ENCODE data around the gene LRRC55. TPM values are rescaled to one million over a fixed set of nuclear protein-coding genes. Genes with fewer than 3 reads are reported as not detected.

The LRRC55 gene
- total and polyA plus RNA-seq, 2 experiments from 2014 or later = 0.15 to 1.5 TPM

DNA sequence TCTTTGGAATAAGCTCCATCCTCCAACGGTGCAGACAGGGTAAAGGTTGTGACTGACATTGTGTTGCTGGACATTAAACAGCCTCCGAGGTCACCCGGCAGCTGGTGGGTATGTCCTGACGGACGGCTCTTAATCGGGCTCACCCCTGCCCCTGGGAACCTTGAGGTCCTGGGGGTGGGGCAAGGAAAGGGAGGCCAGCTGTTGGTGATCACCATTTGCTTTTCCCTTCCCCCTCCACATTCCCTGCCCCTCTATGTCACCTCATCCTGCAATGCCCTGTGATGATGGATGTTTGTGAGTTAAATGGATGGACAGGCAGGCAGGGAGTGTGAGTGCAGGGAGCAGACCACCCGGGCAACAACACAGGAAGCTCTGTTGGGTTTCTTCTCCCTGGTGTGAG lies 29.0 kb downstream of the LRRC55 start:
- H3K9me3 Mint-ChIP-seq = no peaks in the 10 kb centered on the region; the same call in 2 of the 3 replicates
- H3K27ac ChIP-seq (ENCODE audit: low read depth) = no peak overlapping the region
- no peak overlapping the region for H3K27ac Mint-ChIP-seq
- peaks cover 13% of the 10 kb centered on the region for H3K27me3 Mint-ChIP-seq (ENCODE audit: insufficient read depth, low read depth, poor library complexity)
- peaks cover 15% of the 10 kb centered on the region for H3K4me1 Mint-ChIP-seq
- peaks cover 3% of the 10 kb centered on the region; the same call in 1 of the 3 replicates for H3K36me3 Mint-ChIP-seq (ENCODE audit: low read depth)
- no peaks in the 10 kb centered on the region for H3K27me3 ChIP-seq (ENCODE audit: insufficient read depth)
- ATAC-seq = no peak
- no peaks in the 10 kb centered on the region for H4K20me1 ChIP-seq (replicated peaks; ENCODE audit: insufficient read depth)
- no peaks in the 10 kb centered on the region for H3K79me2 ChIP-seq (replicated peaks; ENCODE audit: insufficient read depth)
- no peak overlapping the region for H3K4me3 ChIP-seq
- TF ChIP-seq ZNF114 (CRISPR knock-in tag; IDR thresholded peaks at IDR 0.05) = no peak
- no peak for TF ChIP-seq NANOG (IDR thresholded peaks at IDR 0.05; ENCODE audit: borderline replicate concordance)
- TF ChIP-seq EZH2 (IDR thresholded peaks at IDR 0.05; ENCODE audit: low read depth, unreplicated experiment) = no peak
- no peak for TF ChIP-seq ZNF331 (CRISPR knock-in tag; IDR thresholded peaks at IDR 0.05; ENCODE audit: low read depth)
- no peak for TF ChIP-seq CREB1 (CRISPR knock-in tag; IDR thresholded peaks at IDR 0.05; ENCODE audit: low read depth)
- no peak for TF ChIP-seq POLR2AphosphoS5 (IDR thresholded peaks at IDR 0.05; ENCODE audit: low read depth)
- TF ChIP-seq STAT1 (IDR thresholded peaks at IDR 0.05; ENCODE audit: unreplicated experiment) = no peak
- TF ChIP-seq, protein P1, sequence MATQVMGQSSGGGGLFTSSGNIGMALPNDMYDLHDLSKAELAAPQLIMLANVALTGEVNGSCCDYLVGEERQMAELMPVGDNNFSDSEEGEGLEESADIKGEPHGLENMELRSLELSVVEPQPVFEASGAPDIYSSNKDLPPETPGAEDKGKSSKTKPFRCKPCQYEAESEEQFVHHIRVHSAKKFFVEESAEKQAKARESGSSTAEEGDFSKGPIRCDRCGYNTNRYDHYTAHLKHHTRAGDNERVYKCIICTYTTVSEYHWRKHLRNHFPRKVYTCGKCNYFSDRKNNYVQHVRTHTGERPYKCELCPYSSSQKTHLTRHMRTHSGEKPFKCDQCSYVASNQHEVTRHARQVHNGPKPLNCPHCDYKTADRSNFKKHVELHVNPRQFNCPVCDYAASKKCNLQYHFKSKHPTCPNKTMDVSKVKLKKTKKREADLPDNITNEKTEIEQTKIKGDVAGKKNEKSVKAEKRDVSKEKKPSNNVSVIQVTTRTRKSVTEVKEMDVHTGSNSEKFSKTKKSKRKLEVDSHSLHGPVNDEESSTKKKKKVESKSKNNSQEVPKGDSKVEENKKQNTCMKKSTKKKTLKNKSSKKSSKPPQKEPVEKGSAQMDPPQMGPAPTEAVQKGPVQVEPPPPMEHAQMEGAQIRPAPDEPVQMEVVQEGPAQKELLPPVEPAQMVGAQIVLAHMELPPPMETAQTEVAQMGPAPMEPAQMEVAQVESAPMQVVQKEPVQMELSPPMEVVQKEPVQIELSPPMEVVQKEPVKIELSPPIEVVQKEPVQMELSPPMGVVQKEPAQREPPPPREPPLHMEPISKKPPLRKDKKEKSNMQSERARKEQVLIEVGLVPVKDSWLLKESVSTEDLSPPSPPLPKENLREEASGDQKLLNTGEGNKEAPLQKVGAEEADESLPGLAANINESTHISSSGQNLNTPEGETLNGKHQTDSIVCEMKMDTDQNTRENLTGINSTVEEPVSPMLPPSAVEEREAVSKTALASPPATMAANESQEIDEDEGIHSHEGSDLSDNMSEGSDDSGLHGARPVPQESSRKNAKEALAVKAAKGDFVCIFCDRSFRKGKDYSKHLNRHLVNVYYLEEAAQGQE (IDR thresholded peaks at IDR 0.05; ENCODE audit: unreplicated experiment) = no peak
- TF ChIP-seq, protein P2, sequence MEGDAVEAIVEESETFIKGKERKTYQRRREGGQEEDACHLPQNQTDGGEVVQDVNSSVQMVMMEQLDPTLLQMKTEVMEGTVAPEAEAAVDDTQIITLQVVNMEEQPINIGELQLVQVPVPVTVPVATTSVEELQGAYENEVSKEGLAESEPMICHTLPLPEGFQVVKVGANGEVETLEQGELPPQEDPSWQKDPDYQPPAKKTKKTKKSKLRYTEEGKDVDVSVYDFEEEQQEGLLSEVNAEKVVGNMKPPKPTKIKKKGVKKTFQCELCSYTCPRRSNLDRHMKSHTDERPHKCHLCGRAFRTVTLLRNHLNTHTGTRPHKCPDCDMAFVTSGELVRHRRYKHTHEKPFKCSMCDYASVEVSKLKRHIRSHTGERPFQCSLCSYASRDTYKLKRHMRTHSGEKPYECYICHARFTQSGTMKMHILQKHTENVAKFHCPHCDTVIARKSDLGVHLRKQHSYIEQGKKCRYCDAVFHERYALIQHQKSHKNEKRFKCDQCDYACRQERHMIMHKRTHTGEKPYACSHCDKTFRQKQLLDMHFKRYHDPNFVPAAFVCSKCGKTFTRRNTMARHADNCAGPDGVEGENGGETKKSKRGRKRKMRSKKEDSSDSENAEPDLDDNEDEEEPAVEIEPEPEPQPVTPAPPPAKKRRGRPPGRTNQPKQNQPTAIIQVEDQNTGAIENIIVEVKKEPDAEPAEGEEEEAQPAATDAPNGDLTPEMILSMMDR (conservative IDR thresholded peaks at IDR 0.05; ENCODE audit: low read depth in 2 of 2) = no peak
- TF ChIP-seq, protein P3, sequence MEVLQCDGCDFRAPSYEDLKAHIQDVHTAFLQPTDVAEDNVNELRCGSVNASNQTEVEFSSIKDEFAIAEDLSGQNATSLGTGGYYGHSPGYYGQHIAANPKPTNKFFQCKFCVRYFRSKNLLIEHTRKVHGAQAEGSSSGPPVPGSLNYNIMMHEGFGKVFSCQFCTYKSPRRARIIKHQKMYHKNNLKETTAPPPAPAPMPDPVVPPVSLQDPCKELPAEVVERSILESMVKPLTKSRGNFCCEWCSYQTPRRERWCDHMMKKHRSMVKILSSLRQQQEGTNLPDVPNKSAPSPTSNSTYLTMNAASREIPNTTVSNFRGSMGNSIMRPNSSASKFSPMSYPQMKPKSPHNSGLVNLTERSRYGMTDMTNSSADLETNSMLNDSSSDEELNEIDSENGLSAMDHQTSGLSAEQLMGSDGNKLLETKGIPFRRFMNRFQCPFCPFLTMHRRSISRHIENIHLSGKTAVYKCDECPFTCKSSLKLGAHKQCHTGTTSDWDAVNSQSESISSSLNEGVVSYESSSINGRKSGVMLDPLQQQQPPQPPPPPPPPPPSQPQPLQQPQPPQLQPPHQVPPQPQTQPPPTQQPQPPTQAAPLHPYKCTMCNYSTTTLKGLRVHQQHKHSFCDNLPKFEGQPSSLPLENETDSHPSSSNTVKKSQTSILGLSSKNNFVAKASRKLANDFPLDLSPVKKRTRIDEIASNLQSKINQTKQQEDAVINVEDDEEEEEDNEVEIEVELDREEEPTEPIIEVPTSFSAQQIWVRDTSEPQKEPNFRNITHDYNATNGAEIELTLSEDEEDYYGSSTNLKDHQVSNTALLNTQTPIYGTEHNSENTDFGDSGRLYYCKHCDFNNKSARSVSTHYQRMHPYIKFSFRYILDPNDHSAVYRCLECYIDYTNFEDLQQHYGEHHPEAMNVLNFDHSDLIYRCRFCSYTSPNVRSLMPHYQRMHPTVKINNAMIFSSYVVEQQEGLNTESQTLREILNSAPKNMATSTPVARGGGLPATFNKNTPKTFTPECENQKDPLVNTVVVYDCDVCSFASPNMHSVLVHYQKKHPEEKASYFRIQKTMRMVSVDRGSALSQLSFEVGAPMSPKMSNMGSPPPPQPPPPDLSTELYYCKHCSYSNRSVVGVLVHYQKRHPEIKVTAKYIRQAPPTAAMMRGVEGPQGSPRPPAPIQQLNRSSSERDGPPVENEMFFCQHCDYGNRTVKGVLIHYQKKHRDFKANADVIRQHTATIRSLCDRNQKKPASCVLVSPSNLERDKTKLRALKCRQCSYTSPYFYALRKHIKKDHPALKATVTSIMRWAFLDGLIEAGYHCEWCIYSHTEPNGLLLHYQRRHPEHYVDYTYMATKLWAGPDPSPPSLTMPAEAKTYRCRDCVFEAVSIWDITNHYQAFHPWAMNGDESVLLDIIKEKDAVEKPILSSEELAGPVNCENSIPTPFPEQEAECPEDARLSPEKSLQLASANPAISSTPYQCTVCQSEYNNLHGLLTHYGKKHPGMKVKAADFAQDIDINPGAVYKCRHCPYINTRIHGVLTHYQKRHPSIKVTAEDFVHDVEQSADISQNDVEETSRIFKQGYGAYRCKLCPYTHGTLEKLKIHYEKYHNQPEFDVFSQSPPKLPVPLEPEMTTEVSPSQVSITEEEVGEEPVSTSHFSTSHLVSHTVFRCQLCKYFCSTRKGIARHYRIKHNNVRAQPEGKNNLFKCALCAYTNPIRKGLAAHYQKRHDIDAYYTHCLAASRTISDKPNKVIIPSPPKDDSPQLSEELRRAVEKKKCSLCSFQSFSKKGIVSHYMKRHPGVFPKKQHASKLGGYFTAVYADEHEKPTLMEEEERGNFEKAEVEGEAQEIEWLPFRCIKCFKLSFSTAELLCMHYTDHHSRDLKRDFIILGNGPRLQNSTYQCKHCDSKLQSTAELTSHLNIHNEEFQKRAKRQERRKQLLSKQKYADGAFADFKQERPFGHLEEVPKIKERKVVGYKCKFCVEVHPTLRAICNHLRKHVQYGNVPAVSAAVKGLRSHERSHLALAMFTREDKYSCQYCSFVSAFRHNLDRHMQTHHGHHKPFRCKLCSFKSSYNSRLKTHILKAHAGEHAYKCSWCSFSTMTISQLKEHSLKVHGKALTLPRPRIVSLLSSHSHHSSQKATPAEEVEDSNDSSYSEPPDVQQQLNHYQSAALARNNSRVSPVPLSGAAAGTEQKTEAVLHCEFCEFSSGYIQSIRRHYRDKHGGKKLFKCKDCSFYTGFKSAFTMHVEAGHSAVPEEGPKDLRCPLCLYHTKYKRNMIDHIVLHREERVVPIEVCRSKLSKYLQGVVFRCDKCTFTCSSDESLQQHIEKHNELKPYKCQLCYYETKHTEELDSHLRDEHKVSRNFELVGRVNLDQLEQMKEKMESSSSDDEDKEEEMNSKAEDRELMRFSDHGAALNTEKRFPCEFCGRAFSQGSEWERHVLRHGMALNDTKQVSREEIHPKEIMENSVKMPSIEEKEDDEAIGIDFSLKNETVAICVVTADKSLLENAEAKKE (CRISPR knock-in tag; IDR thresholded peaks at IDR 0.05) = no peak
- TF ChIP-seq, protein P4, sequence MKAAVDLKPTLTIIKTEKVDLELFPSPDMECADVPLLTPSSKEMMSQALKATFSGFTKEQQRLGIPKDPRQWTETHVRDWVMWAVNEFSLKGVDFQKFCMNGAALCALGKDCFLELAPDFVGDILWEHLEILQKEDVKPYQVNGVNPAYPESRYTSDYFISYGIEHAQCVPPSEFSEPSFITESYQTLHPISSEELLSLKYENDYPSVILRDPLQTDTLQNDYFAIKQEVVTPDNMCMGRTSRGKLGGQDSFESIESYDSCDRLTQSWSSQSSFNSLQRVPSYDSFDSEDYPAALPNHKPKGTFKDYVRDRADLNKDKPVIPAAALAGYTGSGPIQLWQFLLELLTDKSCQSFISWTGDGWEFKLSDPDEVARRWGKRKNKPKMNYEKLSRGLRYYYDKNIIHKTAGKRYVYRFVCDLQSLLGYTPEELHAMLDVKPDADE (IDR thresholded peaks at IDR 0.05) = no peak
- TF ChIP-seq EZH2phosphoT487 (IDR thresholded peaks at IDR 0.05; ENCODE audit: unreplicated experiment) = no peak
- no peak for TF ChIP-seq JUNB (IDR thresholded peaks at IDR 0.05; ENCODE audit: unreplicated experiment)
- H3K36me3 ChIP-seq (ENCODE audit: insufficient read depth) = no peaks in the 10 kb centered on the region
- no peaks in the 10 kb centered on the region for H3F3A ChIP-seq (replicated peaks; ENCODE audit: low read depth)
- H3K9me2 ChIP-seq (ENCODE audit: insufficient read depth) = peaks cover 23% of the 10 kb centered on the region; the same call in 1 of the 2 replicates
- no peak overlapping the region for H2AFZ ChIP-seq
- DNase-seq (ENCODE audit: low spot score) = peak; percentile 9
- peaks cover 28% of the 10 kb centered on the region for H3K4me1 ChIP-seq (ENCODE audit: insufficient read depth)
- no peak overlapping the region for H3K4me2 ChIP-seq
- H3K4me3 Mint-ChIP-seq = no peak overlapping the region
